Right lobe of liver (tissue), 6 donors: ENCODE data around the gene SPTBN5. TPM values are rescaled to one million over a fixed set of nuclear protein-coding genes. Genes with fewer than 3 reads are reported as not detected.

ENCODE experiments used
- ATAC-seq, 4 donors: fragments of 200-7000 bp; cut with Tn5 transposase; one replicate each; pipeline ENCODE4 v1.9.1; 2020; ENCODE audit warnings: mild to moderate bottlenecking in 4 of 4, moderate library complexity in 4 of 4
- DNase-seq, 3 donors: peaks; one replicate each; pipeline ENCODE4 v3.0.0-alpha.2; 2020
- H3K27ac ChIP-seq, 3 donors: fragments of 200-600 bp; one replicate each; pipeline ENCODE4 v1.8.0; 2022
- H3K27me3 ChIP-seq, 2 donors: fragments of 200-600 bp; one replicate each; pipeline ENCODE4 v1.8.0; 2022
- H3K36me3 ChIP-seq, 4 donors: fragments of 200-600 bp; sonication (generic) in 1 of 4; one replicate each; pipeline versions ENCODE4 v1.5.1 to v1.8.0; 2017 to 2022; ENCODE audit warnings: control low read depth in 1 of 4
- H3K4me1 ChIP-seq, 4 donors: fragments of 200-600 bp; sonication (generic) in 1 of 4; one replicate each; pipeline versions ENCODE4 v1.5.1 to v1.8.0; 2017 to 2022; ENCODE audit warnings: control low read depth in 1 of 4
- H3K4me3 ChIP-seq, 3 donors: fragments of 200-600 bp; one replicate each; pipeline ENCODE4 v1.8.0; 2022
- H3K9me3 ChIP-seq, 4 donors: fragments of 200-600 bp; sonication (generic) in 1 of 4; one replicate each; pipeline versions ENCODE4 v1.5.1 to v1.8.0; 2017 to 2022; ENCODE audit warnings: control low read depth in 1 of 4
- POLR2A ChIP-seq: fragments of 450-650 bp; IDR thresholded peaks from one replicate; pipeline ENCODE4 v1.6.1; 2017; ENCODE audit warnings: antibody characterized with exemption, mild to moderate bottlenecking
- WGBS: methylation state at CpG from one replicate; pipeline ENCODE4 v1.1.6; 2018; ENCODE audit warnings: low coverage, low lambda C conversion rate; ENCODE audit not compliant: insufficient coverage; ENCODE audit errors: missing lambda C conversion rate; 5-methylcytosine and 5-hydroxymethylcytosine counted together
- intact Hi-C, 2 donors: fragments of 100-400 bp; cut with DNase I; formaldehyde crosslinking; loops; one replicate each; pipeline versions ENCODE4 v1.11.2 to v1.14.1; 2022
- total RNA-seq, 6 experiments: library from RNA; depleted of rRNA in 2 of 6; stranded (reverse); fragments of >200 nt in 2 of 6; fragmentation: NEBNext Ultra II Directional in 3 of 6; extraction: Animal tissue kit (Norgen Biotek cat#: 25700) in 3 of 6; gene quantifications; one replicate each; pipeline versions ENCODE4 v1.1.0 to v1.2.4, GENCODE V29; 2016 to 2023
- TF ChIP-seq, protein P1 (sequence below), 4 donors: fragments of 200-600 bp in 3 of 4; fragments of 450-650 bp in 1 of 4; IDR thresholded peaks; one replicate each; pipeline versions ENCODE4 v1.5.1 to v1.8.0; 2016 to 2022; ENCODE audit warnings: antibody characterized with exemption in 4 of 4, mild to moderate bottlenecking in 2 of 4
- donor health status: DM: no; HTN: yes; CAD: no.
- donor health status: DM: no; HTN: no; CAD: no.
- donor health status: DM: no; HTN: no; CAD: no.
- donor health status: DM: no; HTN: yes; CAD: no.
- donor health status: DM: no; HTN: yes; CAD: no.

The SPTBN5 gene
- total RNA-seq, 6 experiments from 2014 or later: 0.06 to 3.2 (median 0.81) TPM

- no CpG with 5 or more reads among the region's 10 CpGs for WGBS
- TF ChIP-seq, protein P1, sequence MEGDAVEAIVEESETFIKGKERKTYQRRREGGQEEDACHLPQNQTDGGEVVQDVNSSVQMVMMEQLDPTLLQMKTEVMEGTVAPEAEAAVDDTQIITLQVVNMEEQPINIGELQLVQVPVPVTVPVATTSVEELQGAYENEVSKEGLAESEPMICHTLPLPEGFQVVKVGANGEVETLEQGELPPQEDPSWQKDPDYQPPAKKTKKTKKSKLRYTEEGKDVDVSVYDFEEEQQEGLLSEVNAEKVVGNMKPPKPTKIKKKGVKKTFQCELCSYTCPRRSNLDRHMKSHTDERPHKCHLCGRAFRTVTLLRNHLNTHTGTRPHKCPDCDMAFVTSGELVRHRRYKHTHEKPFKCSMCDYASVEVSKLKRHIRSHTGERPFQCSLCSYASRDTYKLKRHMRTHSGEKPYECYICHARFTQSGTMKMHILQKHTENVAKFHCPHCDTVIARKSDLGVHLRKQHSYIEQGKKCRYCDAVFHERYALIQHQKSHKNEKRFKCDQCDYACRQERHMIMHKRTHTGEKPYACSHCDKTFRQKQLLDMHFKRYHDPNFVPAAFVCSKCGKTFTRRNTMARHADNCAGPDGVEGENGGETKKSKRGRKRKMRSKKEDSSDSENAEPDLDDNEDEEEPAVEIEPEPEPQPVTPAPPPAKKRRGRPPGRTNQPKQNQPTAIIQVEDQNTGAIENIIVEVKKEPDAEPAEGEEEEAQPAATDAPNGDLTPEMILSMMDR (IDR thresholded peaks at IDR 0.05): no peak
- TF ChIP-seq POLR2A: no peak
- intact Hi-C loops: loop anchor here in 1 of 2 donors (10.0 kb wide), 1 partner anchor 80 kb away; no protein-coding TSS in a partner anchor
- Histone ChIP-seq H3K36me3 (peaks cover 0 to 5% (median under 1%) of the 10 kb centered on the region in 4 donors), H3K27me3 (no peaks in the 10 kb centered on the region), H3K4me1 (peaks cover 0 to 14% (median 6%) of the 10 kb centered on the region in 4 donors), H3K9me3 (no peaks in the 10 kb centered on the region), H3K4me3 (no peak overlapping the region), H3K27ac (no peak overlapping the region)
- ATAC-seq: no peak
- DNase-seq: no peak
Observed at GRCh38 chr15:41825145-41825544, 68.7 kb downstream of the SPTBN5 start.

DNA sequence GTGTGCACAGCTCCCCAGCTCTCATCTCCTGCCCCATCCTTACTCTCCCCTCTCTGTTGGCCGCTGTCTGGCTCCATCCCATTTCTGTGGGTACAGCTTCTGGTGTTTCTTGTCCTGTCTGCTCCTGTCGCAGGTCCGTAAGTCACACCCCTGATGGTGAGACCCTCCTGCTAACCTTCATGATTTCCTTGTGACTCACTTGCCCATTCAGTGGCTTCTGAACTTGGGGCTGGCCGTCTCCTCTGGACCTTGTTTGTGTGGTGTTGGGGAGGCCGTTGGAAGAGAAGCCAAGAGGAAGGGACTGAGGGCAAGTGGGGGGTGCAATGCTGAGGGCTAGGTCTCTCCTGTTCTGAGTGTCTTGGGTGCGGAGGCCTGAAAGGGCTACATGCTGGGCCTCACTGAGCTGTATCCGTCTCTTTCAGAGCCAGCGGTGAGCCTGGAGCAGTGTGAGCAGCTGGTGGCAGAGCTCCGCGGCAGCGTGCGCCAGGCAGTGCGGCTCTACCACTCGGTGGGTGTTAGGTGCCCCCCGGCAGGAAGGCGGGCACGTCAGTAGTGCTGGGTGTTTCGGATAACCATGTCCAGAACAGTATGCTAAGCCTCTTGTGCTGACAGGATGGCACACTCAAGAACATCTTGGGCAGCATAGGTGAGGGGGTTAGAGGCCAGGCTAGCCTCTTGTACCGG, 69.6 kb downstream of the SPTBN5 start:
- ATAC-seq: no peak
- TF ChIP-seq, protein P1 (IDR thresholded peaks at IDR 0.05): no peak
- TF ChIP-seq POLR2A: no peak
- 88% methylated on average over 3 of the region's 19 CpGs for WGBS
- H3K36me3 ChIP-seq: peaks cover 0 to 5% (median under 1%) of the 10 kb centered on the region in 4 donors
- H3K27ac ChIP-seq: no peak overlapping the region
- no peak overlapping the region for H3K4me3 ChIP-seq
- intact Hi-C loops: loop anchor here in 1 of 2 donors (10.0 kb wide), 1 partner anchor 81 kb away; no protein-coding TSS in a partner anchor
- H3K27me3 ChIP-seq: no peaks in the 10 kb centered on the region
- H3K9me3 ChIP-seq: no peaks in the 10 kb centered on the region
- H3K4me1 ChIP-seq: peaks cover 0 to 12% (median 6%) of the 10 kb centered on the region in 4 donors
- no peak for DNase-seq

DNA sequence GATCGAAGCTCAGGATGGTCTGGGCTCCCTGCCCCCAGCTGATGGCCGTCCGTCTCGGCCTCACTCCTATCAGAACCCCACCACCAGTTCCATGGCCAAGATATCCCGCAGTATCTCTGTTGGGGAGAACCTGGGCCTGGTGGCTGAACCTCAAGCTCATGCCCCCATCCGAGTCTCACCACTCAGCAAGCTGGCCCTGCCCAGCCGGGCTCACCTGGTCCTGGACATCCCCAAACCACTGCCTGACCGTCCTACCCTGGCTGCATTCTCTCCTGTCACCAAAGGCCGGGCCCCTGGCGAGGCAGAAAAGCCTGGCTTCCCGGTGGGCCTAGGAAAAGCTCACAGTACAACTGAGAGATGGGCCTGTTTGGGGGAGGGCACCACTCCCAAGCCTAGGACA, 70.4 kb downstream of the SPTBN5 start:
- no peaks in the 10 kb centered on the region for H3K27me3 ChIP-seq
- TF ChIP-seq POLR2A: no peak
- TF ChIP-seq, protein P1 (IDR thresholded peaks at IDR 0.05): no peak
- intact Hi-C loops: loop anchor here in 1 of 2 donors (10.0 kb wide), 1 partner anchor 81 kb away; no protein-coding TSS in a partner anchor
- no peak overlapping the region for H3K27ac ChIP-seq
- H3K36me3 ChIP-seq: peaks cover 0 to 8% (median under 1%) of the 10 kb centered on the region in 4 donors
- no CpG with 5 or more reads among the region's 11 CpGs for WGBS
- DNase-seq: peak in 1 of 3 donors; percentile 50
- no peaks in the 10 kb centered on the region for H3K9me3 ChIP-seq
- peaks cover 0 to 5% (median 2%) of the 10 kb centered on the region in 4 donors for H3K4me1 ChIP-seq
- H3K4me3 ChIP-seq: no peak overlapping the region
- no peak for ATAC-seq

GRCh38 chr15:41822957-41823356, 70.9 kb downstream of the SPTBN5 start:
- H3K36me3 ChIP-seq: peaks cover 0 to 14% (median 3%) of the 10 kb centered on the region in 4 donors
- peaks cover 0 to 5% (median 2%) of the 10 kb centered on the region in 4 donors for H3K4me1 ChIP-seq
- TF ChIP-seq, protein P1 (IDR thresholded peaks at IDR 0.05): peak in 1 of 4 donors; percentile 22
- TF ChIP-seq POLR2A: no peak
- H3K27ac ChIP-seq: no peak overlapping the region
- no peak overlapping the region for H3K4me3 ChIP-seq
- 89% methylated on average over 3 of the region's 6 CpGs for WGBS
- no peaks in the 10 kb centered on the region for H3K9me3 ChIP-seq
- intact Hi-C loops: loop anchor here in 1 of 2 donors (10.0 kb wide), 1 partner anchor 82 kb away; no protein-coding TSS in a partner anchor
- no peaks in the 10 kb centered on the region for H3K27me3 ChIP-seq
- DNase-seq (no peak), ATAC-seq (no peak)
